Caco-2 (cell line): ENCODE measurements around the gene ATP10B. TPM values are rescaled to one million over a fixed set of nuclear protein-coding genes. Genes with fewer than 3 reads are reported as not detected.
A peak's percentile ranks its signal among the peaks of the same experiment; 100 is the strongest.

Source experiments
- BruUV-seq: library from RNA; stranded (reverse); fragments of 400-500 nt; replicated peaks from 2 replicates; lab custom pipeline; 2021; lab: Mats Ljungman, UMichigan
- CTCF ChIA-PET: fragments of 300-600 bp; sonication (Branson Sonifier 250); formaldehyde crosslinking; loops from one replicate; lab custom pipeline; 2022; ENCODE audit warnings: antibody characterized with exemption; lab: Charles Lee
- POLR2A ChIA-PET: fragments of 300-600 bp; sonication (Branson Sonifier 250); formaldehyde crosslinking; loops from one replicate; lab custom pipeline; 2022; ENCODE audit warnings: antibody characterized with exemption; lab: Charles Lee
- DNase-seq, 2 experiments: peaks; one replicate each; pipeline versions ENCODE4 v3.0.0 to v3.0.0-alpha.2; 2020 to 2022
- H3K27me3 ChIP-seq: replicated peaks from 2 replicates; pipeline ENCODE4 v1.6.0; 2011; ENCODE audit warnings: low read length; ENCODE audit not compliant: control insufficient read depth, insufficient read depth
- H3K36me3 ChIP-seq: 2 replicates; pipeline ENCODE4 v1.5.1; 2011; ENCODE audit warnings: low read length; ENCODE audit not compliant: control insufficient read depth, insufficient read depth
- H3K4me1 ChIP-seq: fragments of 250-450 bp; sonication (Bioruptor Pico); 2 replicates; pipeline ENCODE4 v1.5.1; 2020; ENCODE audit warnings: mild to moderate bottlenecking
- H3K4me3 ChIP-seq: 2 replicates; pipeline ENCODE4 v1.5.1; 2011; ENCODE audit warnings: low read depth, mild to moderate bottlenecking, control low read depth, low read length
- H3K9me3 ChIP-seq: fragments of 250-450 bp; sonication (Bioruptor Pico); 2 replicates; pipeline ENCODE4 v1.5.1; 2020; ENCODE audit warnings: mild to moderate bottlenecking, moderate library complexity
- H3K27ac Mint-ChIP-seq: one replicate; pipeline ENCODE4 v1.8.0; 2022; ENCODE audit warnings: mixed read lengths; ENCODE audit not compliant: unreplicated experiment
- H3K27me3 Mint-ChIP-seq: one replicate; pipeline ENCODE4 v1.8.0; 2022; ENCODE audit warnings: mixed read lengths; ENCODE audit not compliant: insufficient read depth, unreplicated experiment
- H3K36me3 Mint-ChIP-seq: one replicate; pipeline ENCODE4 v1.8.0; 2022; ENCODE audit warnings: mild to moderate bottlenecking, mixed read lengths; ENCODE audit not compliant: insufficient read depth, unreplicated experiment
- H3K4me1 Mint-ChIP-seq: one replicate; pipeline ENCODE4 v1.8.0; 2022; ENCODE audit warnings: low read depth, mixed read lengths; ENCODE audit not compliant: unreplicated experiment
- H3K4me3 Mint-ChIP-seq: one replicate; pipeline ENCODE4 v1.8.0; 2022; ENCODE audit warnings: mild to moderate bottlenecking, moderate library complexity, mixed read lengths; ENCODE audit not compliant: unreplicated experiment
- H3K9me3 Mint-ChIP-seq: one replicate; pipeline ENCODE4 v1.8.0; 2022; ENCODE audit warnings: mixed read lengths; ENCODE audit not compliant: unreplicated experiment
- CTCF ChIP-seq, 2 experiments: fragments of 200-600 bp in 1 of 2; IDR thresholded peaks; 1 replicate in 1 of 2; 2 replicates in 1 of 2; pipeline versions ENCODE4 v1.5.1 to v1.8.0; 2011 to 2022; ENCODE audit warnings: antibody characterized with exemption in 1 of 2, control low read depth in 1 of 2, inconsistent platforms in 1 of 2, low read depth in 1 of 2, low read length in 1 of 2, mild to moderate bottlenecking in 1 of 2, moderate library complexity in 1 of 2; ENCODE audit not compliant: insufficient read depth in 1 of 2, severe bottlenecking in 1 of 2, unreplicated experiment in 1 of 2
- intact Hi-C: fragments of 100-400 bp; cut with micrococcal nuclease; formaldehyde crosslinking; loops from one replicate; pipeline ENCODE4 v1.10.0; 2022; ENCODE audit not compliant: unreplicated experiment
- total RNA-seq: library from RNA; stranded (reverse); gene quantifications from 2 replicates; pipeline ENCODE4 v1.2.3, GENCODE V29; 2022

The ATP10B gene
- total RNA-seq, 1 experiment from 2014 or later: 0.43 TPM

DNA sequence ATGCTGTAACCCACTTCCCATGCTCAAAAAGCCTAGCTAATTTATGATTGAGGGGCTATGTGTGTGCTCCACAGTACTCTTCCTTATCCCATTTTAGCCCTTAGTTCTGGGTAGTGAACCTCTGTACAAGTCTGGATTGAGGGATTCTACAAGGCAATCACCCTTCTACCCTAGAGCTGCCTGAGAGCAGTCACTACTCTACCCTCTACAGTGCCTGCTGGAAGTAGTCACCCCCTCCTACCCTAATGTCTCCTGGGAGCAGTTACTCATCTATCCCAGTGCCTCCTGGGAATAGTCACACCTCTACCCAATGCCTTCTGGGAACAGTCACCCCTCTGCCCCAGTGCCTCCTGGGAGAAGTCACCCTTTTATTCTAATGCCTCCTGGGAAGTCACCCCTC, 150.6 kb downstream of the ATP10B start:
- H3K4me1 ChIP-seq: peaks cover 18% of the 10 kb centered on the region
- H3K9me3 Mint-ChIP-seq: no peaks in the 10 kb centered on the region
- DNase-seq: no peak
- H3K27me3 Mint-ChIP-seq: no peaks in the 10 kb centered on the region
- intact Hi-C loops: no loop called here
- BruUV-seq: no TSS peak
- no peaks in the 10 kb centered on the region for H3K36me3 ChIP-seq
- CTCF ChIA-PET: no interaction called here
- no peaks in the 10 kb centered on the region for H3K36me3 Mint-ChIP-seq
- no peaks in the 10 kb centered on the region; the same call in 1 of the 2 replicates for H3K9me3 ChIP-seq
- no peak for TF ChIP-seq CTCF (IDR thresholded peaks at IDR 0.05; ENCODE audit: insufficient read depth in 1 of 2, low read depth in 1 of 2, low read length in 1 of 2, severe bottlenecking in 1 of 2, unreplicated experiment in 1 of 2)
- H3K4me3 ChIP-seq: no peak overlapping the region
- no peak overlapping the region for H3K27ac Mint-ChIP-seq
- H3K4me1 Mint-ChIP-seq: peaks cover 14% of the 10 kb centered on the region
- no peak overlapping the region for H3K4me3 Mint-ChIP-seq
- POLR2A ChIA-PET: no interaction called here
- H3K27me3 ChIP-seq: no peaks in the 10 kb centered on the region

DNA sequence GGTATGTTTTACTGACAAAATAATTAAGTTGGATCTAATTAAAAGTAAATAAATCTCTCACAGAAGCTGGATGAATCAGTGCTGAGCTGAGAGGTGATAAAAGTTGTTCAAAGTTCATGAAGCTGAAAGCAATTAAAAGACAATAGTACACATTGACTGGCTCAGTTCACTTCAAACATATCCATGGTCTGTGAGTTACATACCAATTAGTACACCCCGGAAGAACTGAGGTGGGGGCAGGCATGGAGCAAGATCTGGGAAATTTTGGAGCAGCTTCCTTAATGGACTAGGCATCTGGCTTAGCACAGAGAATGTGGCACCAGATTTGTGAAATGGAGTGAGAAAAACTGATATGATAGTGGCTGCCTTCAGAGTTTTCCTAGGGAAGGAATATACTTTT, 152.7 kb downstream of the ATP10B start:
- CTCF ChIA-PET: no interaction called here
- Histone ChIP-seq H3K4me3 (no peak overlapping the region), H3K27me3 (no peaks in the 10 kb centered on the region), H3K4me1 (peaks cover 26% of the 10 kb centered on the region), H3K36me3 (no peaks in the 10 kb centered on the region), H3K9me3 (no peaks in the 10 kb centered on the region; the same call in 1 of the 2 replicates)
- peaks cover 14% of the 10 kb centered on the region for H3K4me1 Mint-ChIP-seq
- intact Hi-C loops: loop anchor here (10.0 kb wide), 1 partner anchor 186 kb away; no protein-coding TSS in a partner anchor
- BruUV-seq: no TSS peak
- H3K4me3 Mint-ChIP-seq: no peak overlapping the region
- no peaks in the 10 kb centered on the region for H3K27me3 Mint-ChIP-seq
- POLR2A ChIA-PET: no interaction called here
- peak overlapping the region; percentile 22 for H3K27ac Mint-ChIP-seq
- no peaks in the 10 kb centered on the region for H3K36me3 Mint-ChIP-seq
- no peak for TF ChIP-seq CTCF (IDR thresholded peaks at IDR 0.05; ENCODE audit: insufficient read depth in 1 of 2, low read depth in 1 of 2, low read length in 1 of 2, severe bottlenecking in 1 of 2, unreplicated experiment in 1 of 2)
- no peak for DNase-seq
- H3K9me3 Mint-ChIP-seq: no peaks in the 10 kb centered on the region

GRCh38 chr5:160697281-160697680, 154.7 kb downstream of the ATP10B start:
- no peak for TF ChIP-seq CTCF (IDR thresholded peaks at IDR 0.05; ENCODE audit: insufficient read depth in 1 of 2, low read depth in 1 of 2, low read length in 1 of 2, severe bottlenecking in 1 of 2, unreplicated experiment in 1 of 2)
- no peaks in the 10 kb centered on the region for H3K36me3 ChIP-seq
- BruUV-seq: no TSS peak
- Mint-ChIP-seq H3K9me3 (no peaks in the 10 kb centered on the region), H3K27me3 (no peaks in the 10 kb centered on the region), H3K4me3 (no peak overlapping the region), H3K27ac (no peak overlapping the region), H3K4me1 (peaks cover 21% of the 10 kb centered on the region), H3K36me3 (no peaks in the 10 kb centered on the region)
- no peak for DNase-seq
- H3K27me3 ChIP-seq: no peaks in the 10 kb centered on the region
- H3K9me3 ChIP-seq: no peaks in the 10 kb centered on the region
- ChIA-PET CTCF (no interaction called here), POLR2A (no interaction called here)
- peaks cover 43% of the 10 kb centered on the region for H3K4me1 ChIP-seq
- intact Hi-C loops: loop anchor here (10.0 kb wide), 1 partner anchor 188 kb away; no protein-coding TSS in a partner anchor
- no peak overlapping the region for H3K4me3 ChIP-seq
